Occipital lobe (tissue), 2 donors: Measurements from ENCODE around the gene SKAP1. TPM values are rescaled to one million over a fixed set of nuclear protein-coding genes. Genes with fewer than 3 reads are reported as not detected.

Experiments used
- DNase-seq: peaks from one replicate; lab custom pipeline; 2025; lab: John Stamatoyannopoulos, UW
- total RNA-seq: library from RNA; depleted of rRNA; stranded (reverse); fragments of >200 nt; gene quantifications from one replicate; pipeline ENCODE4 v1.2.3, GENCODE V29; 2014

The SKAP1 gene
- total RNA-seq, 1 donor from 2014 or later = 0.62 TPM

- no peak for DNase-seq
Observed at GRCh38 chr17:48148854-48149786, 280.9 kb downstream of the SKAP1 start.

- DNase-seq = no peak
Observed at GRCh38 chr17:48148029-48148770, 281.8 kb downstream of the SKAP1 start.

- no peak for DNase-seq
Observed at GRCh38 chr17:48144976-48145798, 284.8 kb downstream of the SKAP1 start.

GRCh38 chr17:48144231-48144630 lies 285.8 kb downstream of the SKAP1 start:
- no peak for DNase-seq

GRCh38 chr17:48143629-48144028 lies 286.4 kb downstream of the SKAP1 start:
- no peak for DNase-seq

- no peak for DNase-seq
Observed at GRCh38 chr17:48139944-48140343, 290.1 kb downstream of the SKAP1 start.

GRCh38 chr17:48137656-48138055 lies 292.4 kb downstream of the SKAP1 start:
- no peak for DNase-seq

- no peak for DNase-seq
Observed at GRCh38 chr17:48134912-48135480, 295.0 kb downstream of the SKAP1 start.

- no peak for DNase-seq
Observed at GRCh38 chr17:48132385-48132784, 297.6 kb downstream of the SKAP1 start.

- no peak for DNase-seq
Observed at GRCh38 chr17:48131216-48131824, 298.7 kb downstream of the SKAP1 start.

GRCh38 chr17:48129981-48130380 lies 300.0 kb downstream of the SKAP1 start:
- no peak for DNase-seq

GRCh38 chr17:48128400-48128799 lies 301.6 kb downstream of the SKAP1 start:
- DNase-seq = no peak

- DNase-seq = no peak
Observed at GRCh38 chr17:48127371-48128051, 302.5 kb downstream of the SKAP1 start.

- no peak for DNase-seq
Observed at GRCh38 chr17:48126532-48126850, 303.5 kb downstream of the SKAP1 start.

- no peak for DNase-seq
Observed at GRCh38 chr17:48125829-48126531, 304.0 kb downstream of the SKAP1 start.

GRCh38 chr17:48123776-48124388 lies 306.1 kb downstream of the SKAP1 start:
- no peak for DNase-seq

- DNase-seq = peak; percentile 12
Observed at GRCh38 chr17:48123111-48123510, 306.9 kb downstream of the SKAP1 start.

GRCh38 chr17:48122665-48123045 lies 307.4 kb downstream of the SKAP1 start:
- DNase-seq = no peak

GRCh38 chr17:48121923-48122664 lies 307.9 kb downstream of the SKAP1 start:
- DNase-seq = peak; percentile 9
